CMK (cell line): ENCODE measurements around the gene TSGA10.
"Not testable (repeated sequence)": the region's sequence is repeated elsewhere in the genome, so short reads cannot be mapped to it uniquely, and the experiment has no call there.

Experiments used
- DNase-seq: peaks from one replicate; pipeline ENCODE4 v3.0.0-alpha.2; 2010; ENCODE audit warnings: low read depth

Gene TSGA10

GRCh38 chr2:99153921-99154604 is 679 bp downstream of the TSGA10 start:
- no peak for DNase-seq

GRCh38 chr2:99152199-99152895 is 2.4 kb downstream of the TSGA10 start:
- no peak for DNase-seq

- no peak for DNase-seq
Observed at GRCh38 chr2:99150706-99151105, 4.0 kb downstream of the TSGA10 start.

GRCh38 chr2:99141110-99142108 is 13.3 kb downstream of the TSGA10 start, which contains the start of gene C2orf15:
Gene C2orf15 (plus strand): TSS chr2:99141707. CDS start chr2:99150559, 8,852 bp downstream.
- DNase-seq = peak; percentile 63

- DNase-seq = no peak
Observed at GRCh38 chr2:99140860-99141109, 14.0 kb downstream of the TSGA10 start.

GRCh38 chr2:99140056-99140859 is 14.5 kb downstream of the TSGA10 start:
- DNase-seq = no peak

GRCh38 chr2:99139003-99139402 is 15.7 kb downstream of the TSGA10 start:
- DNase-seq = no peak

- DNase-seq = not testable (repeated sequence)
Observed at GRCh38 chr2:99135044-99135556, 19.6 kb downstream of the TSGA10 start.

- DNase-seq = no peak
Observed at GRCh38 chr2:99127981-99128380, 26.8 kb downstream of the TSGA10 start.

- DNase-seq = no peak
Observed at GRCh38 chr2:99112617-99113016, 42.1 kb downstream of the TSGA10 start.

- DNase-seq = no peak
Observed at GRCh38 chr2:99111945-99112344, 42.8 kb downstream of the TSGA10 start.

GRCh38 chr2:99111236-99111635 is 43.5 kb downstream of the TSGA10 start:
- DNase-seq = no peak

GRCh38 chr2:99106913-99107312 is 47.8 kb downstream of the TSGA10 start:
- DNase-seq = no peak

- no peak for DNase-seq
Observed at GRCh38 chr2:99104006-99104405, 50.7 kb downstream of the TSGA10 start.

- no peak for DNase-seq
Observed at GRCh38 chr2:99101697-99102096, 53.0 kb downstream of the TSGA10 start.

GRCh38 chr2:99096728-99097127 is 58.0 kb downstream of the TSGA10 start:
- no peak for DNase-seq

- DNase-seq = no peak
Observed at GRCh38 chr2:99088017-99088416, 66.7 kb downstream of the TSGA10 start.

GRCh38 chr2:99086385-99086784 is 68.4 kb downstream of the TSGA10 start:
- DNase-seq = no peak

GRCh38 chr2:99085421-99085820 is 69.3 kb downstream of the TSGA10 start:
- DNase-seq = no peak

GRCh38 chr2:99084256-99084655 is 70.5 kb downstream of the TSGA10 start:
- DNase-seq = no peak

- no peak for DNase-seq
Observed at GRCh38 chr2:99081891-99082290, 72.9 kb downstream of the TSGA10 start.

GRCh38 chr2:99079226-99079625 is 75.5 kb downstream of the TSGA10 start:
- no peak for DNase-seq
